Keratinocyte (primary cell): ENCODE results near the gene MYCBP2.

ENCODE experiments used
- EZH2 ChIP-seq: IDR thresholded peaks from one replicate; pipeline ENCODE4 v1.6.1; 2012; ENCODE audit warnings: inconsistent platforms, mild to moderate bottlenecking, low read length, moderate library complexity
- TF ChIP-seq, protein P1 (sequence below), 3 experiments: IDR thresholded peaks in 1 of 3; conservative IDR thresholded peaks in 1 of 3; optimal IDR thresholded peaks in 1 of 3; 2 replicates in 2 of 3; 3 replicates in 1 of 3; pipeline versions ENCODE3 to v1.5.1; 2011; ENCODE audit warnings: low read length in 3 of 3, mild to moderate bottlenecking in 3 of 3, moderate library complexity in 2 of 3, control low read depth in 1 of 3, inconsistent platforms in 1 of 3; ENCODE audit not compliant: insufficient read depth in 2 of 3; ENCODE audit errors: extremely low read depth in 1 of 3

GRCh38 chr13:77372275-77372674, 45.4 kb upstream of the MYCBP2 start:
- TF ChIP-seq, protein P1, sequence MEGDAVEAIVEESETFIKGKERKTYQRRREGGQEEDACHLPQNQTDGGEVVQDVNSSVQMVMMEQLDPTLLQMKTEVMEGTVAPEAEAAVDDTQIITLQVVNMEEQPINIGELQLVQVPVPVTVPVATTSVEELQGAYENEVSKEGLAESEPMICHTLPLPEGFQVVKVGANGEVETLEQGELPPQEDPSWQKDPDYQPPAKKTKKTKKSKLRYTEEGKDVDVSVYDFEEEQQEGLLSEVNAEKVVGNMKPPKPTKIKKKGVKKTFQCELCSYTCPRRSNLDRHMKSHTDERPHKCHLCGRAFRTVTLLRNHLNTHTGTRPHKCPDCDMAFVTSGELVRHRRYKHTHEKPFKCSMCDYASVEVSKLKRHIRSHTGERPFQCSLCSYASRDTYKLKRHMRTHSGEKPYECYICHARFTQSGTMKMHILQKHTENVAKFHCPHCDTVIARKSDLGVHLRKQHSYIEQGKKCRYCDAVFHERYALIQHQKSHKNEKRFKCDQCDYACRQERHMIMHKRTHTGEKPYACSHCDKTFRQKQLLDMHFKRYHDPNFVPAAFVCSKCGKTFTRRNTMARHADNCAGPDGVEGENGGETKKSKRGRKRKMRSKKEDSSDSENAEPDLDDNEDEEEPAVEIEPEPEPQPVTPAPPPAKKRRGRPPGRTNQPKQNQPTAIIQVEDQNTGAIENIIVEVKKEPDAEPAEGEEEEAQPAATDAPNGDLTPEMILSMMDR (optimal IDR thresholded peaks at IDR 0.05 in 1 of 3, IDR thresholded peaks at IDR 0.05 in 1 of 3, conservative IDR thresholded peaks at IDR 0.05 in 1 of 3; ENCODE audit: extremely low read depth in 1 of 3, insufficient read depth in 2 of 3, low read length in 3 of 3), result no peak
- no peak for TF ChIP-seq EZH2
